Head of caudate nucleus (tissue), 42 donors: ENCODE measurements around the gene TMEM201.
A peak's percentile ranks its signal among the peaks of the same experiment; 100 is the strongest.

Experiments used
- DNase-seq, 42 donors: peaks; one replicate each; pipeline versions ENCODE4 v3.0.0 to v3.0.0-alpha.2; 2020 to 2021; ENCODE audit warnings: mixed read lengths in 7 of 42
- intact Hi-C: fragments of 100-400 bp; cut with DNase I; formaldehyde crosslinking; loops from one replicate; pipeline ENCODE4 v1.15.0; 2022

Gene TMEM201

DNA sequence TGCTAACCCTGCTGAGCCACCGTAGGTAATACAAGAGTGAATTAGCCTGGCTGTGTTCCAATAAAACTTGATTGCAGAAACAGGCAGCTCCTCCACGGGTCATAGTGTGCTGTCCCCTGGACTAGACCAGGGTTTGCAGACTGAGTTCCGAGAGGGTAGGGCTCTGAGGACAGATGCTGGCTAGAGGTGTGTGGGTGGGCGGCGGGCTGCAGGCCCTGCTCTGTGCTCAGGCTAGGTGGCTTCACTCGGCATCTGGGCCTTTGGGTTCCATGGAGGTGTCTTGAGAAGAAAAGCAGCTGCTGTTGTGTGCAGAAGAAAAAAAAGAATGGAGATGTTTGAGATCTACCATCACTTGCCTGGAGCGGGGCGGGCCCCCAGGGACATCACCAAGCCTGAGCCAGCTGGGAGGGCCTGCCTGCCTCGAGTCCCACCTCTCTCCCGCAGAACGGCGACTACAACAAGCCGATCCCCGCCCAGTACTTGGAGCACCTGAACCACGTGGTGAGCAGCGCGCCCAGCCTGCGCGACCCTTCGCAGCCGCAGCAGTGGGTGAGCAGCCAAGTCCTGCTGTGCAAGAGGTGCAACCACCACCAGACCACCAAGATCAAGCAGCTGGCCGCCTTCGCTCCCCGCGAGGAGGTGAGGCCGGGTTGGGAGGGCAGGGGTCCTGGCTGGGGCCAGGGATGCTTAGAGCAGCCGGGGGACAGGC, 7.9 kb downstream of the TMEM201 start:
- no peak for DNase-seq
- intact Hi-C loops = no loop called here

- intact Hi-C loops = no loop called here
- DNase-seq = no peak
These were observed 8.9 kb downstream of the TMEM201 start for GRCh38 chr1:9597361-9598315.

DNA sequence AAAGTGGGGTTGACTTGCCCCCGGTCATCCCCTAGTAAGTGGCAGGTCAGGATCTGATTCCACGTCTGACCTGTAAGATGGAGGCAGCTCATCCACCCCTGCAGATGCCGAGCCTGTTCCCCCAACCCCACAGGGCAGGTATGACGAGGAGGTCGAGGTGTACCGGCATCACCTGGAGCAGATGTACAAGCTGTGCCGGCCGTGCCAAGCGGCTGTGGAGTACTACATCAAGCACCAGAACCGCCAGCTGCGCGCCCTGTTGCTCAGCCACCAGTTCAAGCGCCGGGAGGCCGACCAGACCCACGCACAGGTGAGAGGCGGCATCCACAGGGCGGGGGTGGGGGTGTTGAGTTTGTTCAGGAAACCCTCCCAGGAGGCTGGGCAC, 9.6 kb downstream of the TMEM201 start:
- DNase-seq = no peak
- intact Hi-C loops = no loop called here

- no peak for DNase-seq
- intact Hi-C loops = no loop called here
These were observed 11.0 kb downstream of the TMEM201 start for GRCh38 chr1:9599741-9600140.

DNA sequence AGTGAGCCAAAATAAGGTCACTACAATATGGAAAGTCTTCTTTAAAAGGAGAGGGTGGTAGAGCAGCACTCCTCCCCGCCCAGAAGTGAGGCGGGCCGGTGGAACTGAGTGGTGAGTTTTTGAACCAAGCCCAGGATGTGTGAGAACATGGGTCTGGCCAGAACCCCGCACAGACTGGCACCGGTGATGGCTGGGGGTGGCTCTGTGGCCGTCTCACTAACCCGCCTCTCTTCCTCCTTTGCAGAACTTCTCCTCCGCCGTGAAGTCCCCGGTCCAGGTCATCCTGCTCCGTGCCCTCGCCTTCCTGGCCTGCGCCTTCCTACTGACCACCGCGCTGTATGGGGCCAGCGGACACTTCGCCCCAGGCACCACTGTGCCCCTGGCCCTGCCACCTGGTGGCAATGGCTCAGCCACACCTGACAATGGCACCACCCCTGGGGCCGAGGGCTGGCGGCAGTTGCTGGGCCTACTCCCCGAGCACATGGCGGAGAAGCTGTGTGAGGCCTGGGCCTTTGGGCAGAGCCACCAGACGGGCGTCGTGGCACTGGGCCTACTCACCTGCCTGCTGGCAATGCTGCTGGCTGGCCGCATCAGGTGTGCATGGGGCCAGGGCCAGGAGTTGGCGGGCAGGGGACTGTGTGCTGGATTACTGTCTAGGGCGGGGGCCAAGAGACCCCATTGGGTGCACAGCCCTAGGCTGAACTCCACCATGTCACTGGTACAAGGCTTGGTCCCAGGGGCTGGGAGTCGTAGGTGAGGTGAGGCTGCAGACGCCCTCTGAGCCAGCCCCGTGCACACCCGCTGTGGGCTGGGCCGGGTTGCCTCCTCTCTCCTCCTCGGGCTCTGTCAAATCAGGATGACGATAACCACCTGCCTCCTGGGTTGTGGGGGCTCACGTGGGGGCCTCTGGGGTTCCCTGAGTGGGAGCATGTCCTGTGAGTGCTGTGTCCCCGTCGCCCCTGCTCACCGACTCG, 12.4 kb downstream of the TMEM201 start:
- no peak for DNase-seq
- intact Hi-C loops = no loop called here

DNA sequence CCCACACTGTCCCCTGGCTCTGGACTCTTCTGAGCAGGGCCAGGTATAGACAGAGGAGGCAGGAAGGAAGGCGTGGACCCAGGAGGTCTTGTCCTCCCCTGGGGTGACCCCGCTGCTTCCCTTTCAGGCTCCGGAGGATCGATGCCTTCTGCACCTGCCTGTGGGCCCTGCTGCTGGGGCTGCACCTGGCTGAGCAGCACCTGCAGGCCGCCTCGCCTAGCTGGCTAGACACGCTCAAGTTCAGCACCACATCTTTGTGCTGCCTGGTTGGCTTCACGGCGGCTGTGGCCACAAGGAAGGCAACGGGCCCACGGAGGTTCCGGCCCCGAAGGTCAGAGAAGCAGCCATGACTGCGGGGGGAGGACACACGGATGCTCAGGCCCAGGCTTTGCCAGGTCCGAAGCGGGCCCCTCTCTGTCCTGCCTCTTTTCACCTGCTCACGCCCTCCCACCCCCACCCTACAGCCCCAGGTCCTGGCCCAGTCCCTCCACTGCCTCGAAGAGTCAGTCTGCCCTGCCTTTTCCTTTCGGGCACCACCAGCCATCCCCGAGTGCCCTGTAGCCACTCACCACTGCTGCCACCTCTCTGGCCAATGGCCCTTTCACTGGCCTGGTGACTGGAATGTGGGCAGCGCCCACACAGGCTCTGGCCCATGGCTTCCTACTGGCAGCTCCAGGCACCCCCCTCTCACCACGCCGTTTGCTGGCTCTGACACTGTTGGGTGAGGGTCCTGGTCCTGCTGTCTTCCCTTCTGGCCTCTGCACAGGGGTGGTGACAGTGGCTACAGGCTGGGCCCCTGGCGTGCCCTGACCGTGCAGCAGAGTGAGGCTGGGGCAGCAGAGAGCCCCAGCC, 13.5 kb downstream of the TMEM201 start:
- DNase-seq = no peak
- intact Hi-C loops = no loop called here

DNA sequence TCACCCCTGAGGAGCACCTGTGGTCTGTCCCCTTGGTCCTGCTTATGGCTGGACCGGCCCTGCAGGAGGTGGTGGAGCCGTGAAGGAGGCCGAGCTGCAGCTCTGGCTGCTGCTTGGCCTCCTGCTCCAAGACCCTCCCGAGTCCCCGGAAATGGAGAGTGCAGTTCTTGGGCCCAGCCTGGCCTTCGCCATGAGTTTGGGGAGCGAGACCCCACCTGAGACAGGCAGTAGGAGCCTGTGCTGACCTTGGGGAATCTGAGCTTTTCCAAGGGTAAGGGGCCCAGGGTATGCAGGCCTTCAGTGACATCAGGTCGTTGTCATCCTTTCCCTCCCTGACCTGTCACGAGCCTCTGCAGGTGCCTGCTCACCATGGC, 14.1 kb downstream of the TMEM201 start:
- intact Hi-C loops = no loop called here
- no peak for DNase-seq

- no peak for DNase-seq
- intact Hi-C loops = no loop called here
These were observed 14.6 kb downstream of the TMEM201 start for GRCh38 chr1:9603307-9603706.

GRCh38 chr1:9603766-9604753, 15.3 kb downstream of the TMEM201 start:
- DNase-seq = no peak
- intact Hi-C loops = no loop called here

GRCh38 chr1:9604836-9605235, 16.1 kb downstream of the TMEM201 start:
- no peak for DNase-seq
- intact Hi-C loops = no loop called here

- no peak for DNase-seq
- intact Hi-C loops = no loop called here
These were observed 17.3 kb downstream of the TMEM201 start for GRCh38 chr1:9605946-9606455.

DNA sequence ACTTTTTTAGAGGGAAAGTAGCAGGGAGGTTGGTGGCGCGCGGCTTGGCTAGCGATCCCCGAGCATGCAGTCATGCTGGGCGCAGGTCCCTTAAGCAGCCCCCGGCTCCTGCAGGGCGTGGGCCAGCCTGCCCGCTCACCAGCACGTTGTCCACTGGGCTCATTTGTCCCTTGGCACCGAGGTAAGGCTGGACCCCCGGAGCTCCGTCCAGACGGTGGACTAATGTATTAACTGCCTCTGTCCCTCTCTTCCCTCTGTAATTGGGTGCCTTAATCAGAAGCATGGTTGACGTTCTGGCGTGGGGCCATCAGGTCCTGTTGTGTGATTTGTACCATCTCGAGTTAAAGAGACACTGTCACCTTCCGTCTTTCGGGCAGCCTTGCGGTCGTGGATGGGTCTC, 17.7 kb downstream of the TMEM201 start:
- no peak for DNase-seq
- intact Hi-C loops = no loop called here

- DNase-seq = peak in 16 of 42 donors; percentile 19 to 59 (median 42)
- intact Hi-C loops = no loop called here
These were observed 18.2 kb downstream of the TMEM201 start for GRCh38 chr1:9606948-9607347.

GRCh38 chr1:9607352-9607751, 18.6 kb downstream of the TMEM201 start:
- intact Hi-C loops = no loop called here
- no peak for DNase-seq

- intact Hi-C loops = no loop called here
- no peak for DNase-seq
These were observed 21.3 kb downstream of the TMEM201 start for GRCh38 chr1:9609998-9610397.

- peak in 1 of 42 donors; percentile 18 for DNase-seq
- intact Hi-C loops = no loop called here
These were observed 21.8 kb downstream of the TMEM201 start for GRCh38 chr1:9610548-9610947.

GRCh38 chr1:9611716-9612115, 23.0 kb downstream of the TMEM201 start:
- DNase-seq = no peak
- intact Hi-C loops = no loop called here
